IMR-90 (cell line): ENCODE measurements around the gene C5orf15. TPM values are rescaled to one million over a fixed set of nuclear protein-coding genes. Genes with fewer than 3 reads are reported as not detected.
A peak's percentile ranks its signal among the peaks of the same experiment; 100 is the strongest.

ENCODE experiments used
- ATAC-seq: fragments of 200-7000 bp; cut with Tn5 transposase; 2 replicates; pipeline ENCODE4 v1.9.1; 2020; ENCODE audit warnings: low read depth, mild to moderate bottlenecking, moderate library complexity
- BruUV-seq: library from RNA; stranded (reverse); fragments of 400-500 nt; replicated peaks from 2 replicates; lab custom pipeline; 2021; lab: Mats Ljungman, UMichigan
- CTCF ChIA-PET: fragments of 300-600 bp; formaldehyde crosslinking; extraction: SDS; loops from one replicate; lab custom pipeline; 2021; ENCODE audit warnings: antibody characterized with exemption; lab: Yijun Ruan, JAX
- POLR2A ChIA-PET: fragments of 300-600 bp; sonication (Branson Sonifier 250); formaldehyde crosslinking; loops from one replicate; lab custom pipeline; 2022; ENCODE audit warnings: antibody characterized with exemption; ENCODE audit not compliant: unreplicated experiment; lab: Charles Lee
- DNase-seq: peaks from one replicate; pipeline ENCODE4 v3.0.0; 2013
- H2AFZ ChIP-seq: replicated peaks from 2 replicates; pipeline ENCODE3; 2013; ENCODE audit warnings: low read length, mild to moderate bottlenecking; ENCODE audit not compliant: poor library complexity
- H2AK5ac ChIP-seq: 2 replicates; pipeline ENCODE4 v1.6.1; 2013; ENCODE audit warnings: low read depth, low read length, inconsistent platforms
- H2AK9ac ChIP-seq: replicated peaks from 2 replicates; pipeline ENCODE3; 2013; ENCODE audit warnings: mild to moderate bottlenecking, low read depth, low read length, moderate library complexity; ENCODE audit not compliant: poor library complexity
- H2BK120ac ChIP-seq: 2 replicates; pipeline ENCODE4 v1.6.1; 2013; ENCODE audit warnings: low read depth, low read length, inconsistent platforms
- H2BK15ac ChIP-seq: 3 replicates; pipeline ENCODE4 v1.6.1; 2013; ENCODE audit warnings: low read depth, low read length, inconsistent platforms
- H2BK20ac ChIP-seq: 2 replicates; pipeline ENCODE4 v1.6.1; 2013; ENCODE audit warnings: low read depth, mild to moderate bottlenecking, inconsistent platforms, low read length, moderate library complexity
- H2BK5ac ChIP-seq: 2 replicates; pipeline ENCODE4 v1.6.1; 2013; ENCODE audit warnings: mild to moderate bottlenecking, low read depth, low read length, inconsistent platforms; ENCODE audit not compliant: poor library complexity, severe bottlenecking
- H3K14ac ChIP-seq: replicated peaks from 2 replicates; pipeline ENCODE4 v1.6.1; 2013; ENCODE audit warnings: low read depth, low read length, inconsistent platforms
- H3K18ac ChIP-seq: 2 replicates; pipeline ENCODE4 v1.6.1; 2013; ENCODE audit warnings: low read depth, low read length, control low read depth
- H3K23ac ChIP-seq: 2 replicates; pipeline ENCODE4 v1.6.1; 2013; ENCODE audit warnings: low read depth, low read length, inconsistent platforms
- H3K27ac ChIP-seq: 2 replicates; pipeline ENCODE4 v1.5.1; 2013; ENCODE audit warnings: mild to moderate bottlenecking, control low read depth, low read length; ENCODE audit not compliant: insufficient read depth
- H3K27me3 ChIP-seq: 2 replicates; pipeline ENCODE4 v1.6.1; 2013; ENCODE audit warnings: low read length; ENCODE audit not compliant: control insufficient read depth, insufficient read depth
- H3K36me3 ChIP-seq: 2 replicates; pipeline ENCODE4 v1.6.1; 2013; ENCODE audit warnings: low read length, mixed read lengths; ENCODE audit not compliant: control insufficient read depth, insufficient read depth
- H3K4ac ChIP-seq: 2 replicates; pipeline ENCODE4 v1.6.1; 2013; ENCODE audit warnings: low read depth, low read length, inconsistent platforms
- H3K4me1 ChIP-seq: 2 replicates; pipeline ENCODE4 v1.6.1; 2013; ENCODE audit warnings: low read length, mixed read lengths; ENCODE audit not compliant: control insufficient read depth, insufficient read depth
- H3K4me2 ChIP-seq: 2 replicates; pipeline ENCODE4 v1.6.1; 2013; ENCODE audit warnings: low read depth, mild to moderate bottlenecking, control low read depth, low read length, moderate library complexity
- H3K4me3 ChIP-seq: 2 replicates; pipeline ENCODE4 v1.5.1; 2013; ENCODE audit warnings: low read depth, mild to moderate bottlenecking, control low read depth, low read length, moderate library complexity; ENCODE audit not compliant: insufficient read depth
- H3K56ac ChIP-seq: 2 replicates; pipeline ENCODE4 v1.6.1; 2013; ENCODE audit warnings: low read length, inconsistent platforms; ENCODE audit not compliant: insufficient read depth; ENCODE audit errors: extremely low read depth
- H3K79me1 ChIP-seq, 2 experiments: 2 replicates each; pipeline ENCODE4 v1.6.1; 2013; ENCODE audit warnings: low read length in 2 of 2, inconsistent platforms in 1 of 2, low read depth in 1 of 2
- H3K9ac ChIP-seq: 2 replicates; pipeline ENCODE4 v1.6.1; 2013; ENCODE audit warnings: low read depth, low read length, control low read depth
- H3K9me1 ChIP-seq: 2 replicates; pipeline ENCODE4 v1.6.1; 2013; ENCODE audit warnings: low read length, inconsistent platforms; ENCODE audit not compliant: insufficient read depth
- H3K9me3 ChIP-seq: 2 replicates; pipeline ENCODE4 v1.6.1; 2013; ENCODE audit warnings: low read length; ENCODE audit not compliant: control insufficient read depth, insufficient read depth
- H4K20me1 ChIP-seq: 2 replicates; pipeline ENCODE4 v1.6.1; 2013; ENCODE audit warnings: low read length, inconsistent platforms; ENCODE audit not compliant: insufficient read depth
- H4K5ac ChIP-seq: 2 replicates; pipeline ENCODE4 v1.6.1; 2013; ENCODE audit warnings: mild to moderate bottlenecking, low read depth, low read length, control low read depth
- H4K8ac ChIP-seq, 2 experiments: 2 replicates each; pipeline ENCODE4 v1.6.1; 2013; ENCODE audit warnings: low read depth in 2 of 2, low read length in 2 of 2, control low read depth in 1 of 2, inconsistent platforms in 1 of 2
- H4K91ac ChIP-seq: 2 replicates; pipeline ENCODE4 v1.6.1; 2013; ENCODE audit warnings: low read depth, low read length, inconsistent platforms; ENCODE audit not compliant: insufficient read depth
- CEBPB ChIP-seq: IDR thresholded peaks from 2 replicates; pipeline ENCODE4 v1.6.1; 2012; ENCODE audit warnings: low read depth, low read length, improper control_type of control experiment
- CHD1 ChIP-seq: IDR thresholded peaks from 2 replicates; pipeline ENCODE4 v1.6.1; 2012; ENCODE audit warnings: low read depth, low read length, improper control_type of control experiment
- FOS ChIP-seq: fragments of 150-350 bp; IDR thresholded peaks from 2 replicates; pipeline ENCODE4 v1.6.1; 2016; ENCODE audit warnings: low read depth, low read length
- MAFK ChIP-seq: IDR thresholded peaks from 2 replicates; pipeline ENCODE4 v1.6.1; 2012; ENCODE audit warnings: low read depth, low read length, improper control_type of control experiment
- MXI1 ChIP-seq: IDR thresholded peaks from 2 replicates; pipeline ENCODE4 v1.6.1; 2012; ENCODE audit warnings: low read depth, mild to moderate bottlenecking, low read length, moderate library complexity, borderline replicate concordance
- NFE2L2 ChIP-seq: fragments of 150-350 bp; IDR thresholded peaks from 2 replicates; pipeline ENCODE4 v1.6.1; 2016; ENCODE audit warnings: low read depth, mild to moderate bottlenecking, low read length
- POLR2A ChIP-seq: IDR thresholded peaks from 2 replicates; pipeline ENCODE4 v1.6.1; 2012; ENCODE audit warnings: mild to moderate bottlenecking, low read depth, low read length
- RAD21 ChIP-seq: IDR thresholded peaks from 2 replicates; pipeline ENCODE4 v1.6.1; 2012; ENCODE audit warnings: low read length, improper control_type of control experiment
- RCOR1 ChIP-seq: IDR thresholded peaks from 2 replicates; pipeline ENCODE4 v1.6.1; 2012; ENCODE audit warnings: mild to moderate bottlenecking, low read length, improper control_type of control experiment; ENCODE audit not compliant: insufficient replicate concordance
- RFX5 ChIP-seq: IDR thresholded peaks from 2 replicates; pipeline ENCODE4 v1.8.0; 2012; ENCODE audit warnings: low read depth, mild to moderate bottlenecking, low read length, moderate library complexity
- WGBS, 2 experiments: methylation state at CpG; one replicate each; pipeline versions ENCODE4 v1.1.5 to v1.1.7; 2013; ENCODE audit warnings: missing lambda C conversion rate in 2 of 2; ENCODE audit not compliant: insufficient read length in 1 of 2; ENCODE audit errors: extremely low coverage in 2 of 2; 5-methylcytosine and 5-hydroxymethylcytosine counted together
- dilution Hi-C: fragments of 300-500 bp; cut with HindIII; formaldehyde crosslinking; loops from one replicate; pipeline ENCODE4 v1.14.3; 2018; ENCODE audit warnings: low sequenced_read_pairs; ENCODE audit not compliant: unreplicated experiment
- in situ Hi-C: fragments of 300-500 bp; cut with MboI; formaldehyde crosslinking; loops from 3 replicates; pipeline ENCODE4 v1.14.3; 2019; ENCODE audit warnings: low sequenced_read_pairs, inconsistent platforms, mixed read lengths
- intact Hi-C: fragments of 100-400 bp; cut with micrococcal nuclease; formaldehyde crosslinking; loops from 2 replicates; pipeline ENCODE4 v1.10.0; 2022
- polyA plus RNA-seq, 3 experiments: library from polyadenylated mRNA; depleted of rRNA; stranded (reverse); fragments of >200 nt; gene quantifications; 2 replicates each; pipeline ENCODE4 v1.2.3, GENCODE V29; 2012; ENCODE audit warnings: low replicate concordance in 1 of 3
- total RNA-seq: library from RNA; depleted of rRNA; stranded (reverse); fragments of >200 nt; gene quantifications from 2 replicates; pipeline ENCODE4 v1.2.3, GENCODE V29; 2012
- TF ChIP-seq, protein P1 (sequence below): fragments of 150-350 bp; IDR thresholded peaks from 2 replicates; pipeline ENCODE4 v1.6.1; 2016; ENCODE audit warnings: low read depth, mild to moderate bottlenecking, low read length, moderate library complexity, borderline replicate concordance

C5orf15 gene
- total and polyA plus RNA-seq, 2 of the 4 experiments (the other 2 are of a cell fraction) = 35.1 to 73.5 TPM

DNA sequence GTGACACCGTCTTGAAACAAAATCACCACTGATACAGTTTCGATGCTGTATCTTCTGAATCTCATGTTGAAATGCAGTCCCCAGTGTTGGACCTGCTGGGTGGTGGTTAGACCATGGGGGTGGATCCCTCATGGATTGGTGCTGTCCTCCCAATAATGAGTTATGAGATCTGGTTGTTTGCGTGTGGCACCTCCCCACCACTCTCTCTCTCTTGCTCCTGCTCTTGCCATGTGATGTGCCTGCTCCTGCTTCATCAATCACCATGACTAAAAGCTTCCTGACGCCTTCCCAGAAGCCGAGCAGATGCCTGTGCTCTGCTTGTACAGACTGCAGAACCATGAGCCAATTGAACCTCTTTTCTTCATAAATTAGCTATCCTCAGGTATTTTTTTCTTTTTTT, 15.2 kb upstream of the C5orf15 start:
- 73% methylated on average over 3 of the region's 5 CpGs; no CpG with 5 or more reads in 1 of the 2 experiments for WGBS, 2 experiments
- in situ Hi-C loops = no loop called here

More for the DNA sequence above, 15.2 kb upstream of the C5orf15 start:
- Histone ChIP-seq H2BK20ac (no peak overlapping the region), H3K4me3 (no peak overlapping the region), H3K36me3 (peaks cover 47% of the 10 kb centered on the region), H2AFZ (no peak overlapping the region), H4K5ac (no peak overlapping the region), H3K79me1 (peaks cover 34 to 51% of the 10 kb centered on the region in 2 experiments), H3K9ac (no peak overlapping the region), H3K9me1 (peaks cover 5% of the 10 kb centered on the region; the same call in 1 of the 2 replicates), H4K8ac (no peak overlapping the region), H3K23ac (peak overlapping the region; percentile 72; the same call in 1 of the 2 replicates), H2AK9ac (peak overlapping the region; percentile 17), H3K14ac (no peak overlapping the region), H3K56ac (no peak overlapping the region), H2BK15ac (no peak overlapping the region), H3K27me3 (no peaks in the 10 kb centered on the region), H3K9me3 (no peaks in the 10 kb centered on the region), H4K20me1 (peaks cover 35% of the 10 kb centered on the region), H3K4ac (no peak overlapping the region), H3K4me2 (no peak overlapping the region), H2BK120ac (no peak overlapping the region), H3K18ac (no peak overlapping the region), H4K91ac (no peak overlapping the region), H2AK5ac (no peak overlapping the region), H3K27ac (no peak overlapping the region), H3K4me1 (peaks cover 2% of the 10 kb centered on the region; the same call in 1 of the 2 replicates), H2BK5ac (no peak overlapping the region)
- intact Hi-C loops (no loop called here), dilution Hi-C loops (no loop called here)
- POLR2A ChIA-PET = no interaction called here
- no TSS peak for BruUV-seq
- CTCF ChIA-PET = no interaction called here
- TF ChIP-seq MXI1 = no peak
- TF ChIP-seq POLR2A = no peak
- no peak for TF ChIP-seq CHD1
- TF ChIP-seq, protein P1, sequence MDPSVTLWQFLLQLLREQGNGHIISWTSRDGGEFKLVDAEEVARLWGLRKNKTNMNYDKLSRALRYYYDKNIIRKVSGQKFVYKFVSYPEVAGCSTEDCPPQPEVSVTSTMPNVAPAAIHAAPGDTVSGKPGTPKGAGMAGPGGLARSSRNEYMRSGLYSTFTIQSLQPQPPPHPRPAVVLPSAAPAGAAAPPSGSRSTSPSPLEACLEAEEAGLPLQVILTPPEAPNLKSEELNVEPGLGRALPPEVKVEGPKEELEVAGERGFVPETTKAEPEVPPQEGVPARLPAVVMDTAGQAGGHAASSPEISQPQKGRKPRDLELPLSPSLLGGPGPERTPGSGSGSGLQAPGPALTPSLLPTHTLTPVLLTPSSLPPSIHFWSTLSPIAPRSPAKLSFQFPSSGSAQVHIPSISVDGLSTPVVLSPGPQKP = no peak
- no peak for TF ChIP-seq RAD21
- no peak for TF ChIP-seq CEBPB
- TF ChIP-seq NFE2L2 = no peak
- no peak for TF ChIP-seq RFX5
- no peak for TF ChIP-seq MAFK
- TF ChIP-seq RCOR1 = no peak
- no peak for TF ChIP-seq FOS
- DNase-seq (no peak), ATAC-seq (no peak)
